Adrenal gland (tissue), 12 donors: ENCODE measurements around the gene S100A5. TPM values are rescaled to one million over a fixed set of nuclear protein-coding genes. Genes with fewer than 3 reads are reported as not detected.

ENCODE experiments used
- DNase-seq, 7 donors: peaks; one replicate each; pipeline ENCODE4 v3.0.0-alpha.2; 2019 to 2020
- H3K27ac ChIP-seq, 5 donors: fragments of 200-600 bp; sonication (generic) in 4 of 5; 1 replicate in 3 of 5; 2 replicates in 2 of 5; pipeline versions ENCODE4 v1.5.1 to v1.8.0; 2016 to 2020; ENCODE audit warnings: mild to moderate bottlenecking in 1 of 5
- H3K27me3 ChIP-seq: fragments of 200-600 bp; 2 replicates; pipeline ENCODE4 v1.8.0; 2021
- H3K36me3 ChIP-seq, 2 donors: fragments of 200-600 bp; replicated peaks in 1 of 2; 1 replicate in 1 of 2; 2 replicates in 1 of 2; pipeline versions ENCODE4 v1.5.1 to v1.8.0; 2018 to 2022
- H3K4me1 ChIP-seq, 2 donors: fragments of 200-600 bp; replicated peaks in 1 of 2; 1 replicate in 1 of 2; 2 replicates in 1 of 2; pipeline versions ENCODE4 v1.5.1 to v1.8.0; 2018 to 2021
- H3K4me3 ChIP-seq, 4 donors: fragments of 200-600 bp; sonication (generic) in 3 of 4; one replicate each; pipeline ENCODE4 v1.5.1; 2016 to 2018
- H3K9me3 ChIP-seq, 3 donors: fragments of 200-600 bp; sonication (generic) in 1 of 3; replicated peaks in 1 of 3; 1 replicate in 2 of 3; 2 replicates in 1 of 3; pipeline versions ENCODE4 v1.5.1 to v1.8.0; 2016 to 2021
- CTCF ChIP-seq, 6 experiments: fragments of 450-650 bp in 4 of 6; fragments of 200-600 bp in 2 of 6; sonication (generic) in 1 of 6; IDR thresholded peaks; 1 replicate in 5 of 6; 2 replicates in 1 of 6; pipeline versions ENCODE4 v1.5.1 to v1.8.0; 2016 to 2021; ENCODE audit warnings: antibody characterized with exemption in 6 of 6, mild to moderate bottlenecking in 2 of 6, moderate library complexity in 1 of 6
- POLR2A ChIP-seq, 2 donors: fragments of 450-650 bp; IDR thresholded peaks; one replicate each; pipeline ENCODE4 v1.6.1; 2017; ENCODE audit warnings: antibody characterized with exemption in 2 of 2, mild to moderate bottlenecking in 2 of 2, moderate library complexity in 1 of 2
- WGBS, 4 donors: extraction: QIAGEN DNeasy Blood & Tissue Kit in 2 of 4; methylation state at CpG; one replicate each; pipeline versions ENCODE4 v1.1.5 to v1.1.7; 2013 to 2017; 5-methylcytosine and 5-hydroxymethylcytosine counted together
- intact Hi-C, 2 donors: fragments of 100-400 bp; cut with DNase I; formaldehyde crosslinking; loops; one replicate each; pipeline versions ENCODE4 v1.14.1 to v1.15.0; 2022 to 2023
- polyA plus RNA-seq, 3 donors: library from polyadenylated mRNA; stranded (reverse); fragments of 200-250 nt in 2 of 3; fragments of 350-450 nt in 1 of 3; fragmentation: Illumina TruSeq in 1 of 3; extraction: RNeasy Lipid Tissue Mini Kit (QIAGEN cat#74804) in 1 of 3; gene quantifications; one replicate each; pipeline ENCODE4 v1.2.3, GENCODE V29; 2013 to 2014
- total RNA-seq, 9 donors: library from RNA; depleted of rRNA in 4 of 9; stranded (reverse); fragments of >200 nt in 4 of 9; fragments of 120-200 nt in 1 of 9; fragmentation: NEBNext Ultra II Directional in 1 of 9; extraction: Animal tissue kit (Norgen Biotek cat#: 25700) in 1 of 9; gene quantifications; one replicate each; pipeline versions ENCODE4 v1.1.0 to v1.2.4, GENCODE V29; 2013 to 2023
- donor health status: healthy with polysubstance abuse.
- donor health status: Bipolar disorder and iron deficiency.
- donor health status: DM: yes; HTN: yes; CAD: no.
- donor health status: DM: no; HTN: no; CAD: no.
- donor health status: DM: no; HTN: no; CAD: no.
- donor health status: DM: yes; HTN: yes; CAD: no.

S100A5 gene
- total and polyA plus RNA-seq, 12 donors, result 0.17 TPM; not detected in 11

- H3K27me3 ChIP-seq, result no peaks in the 10 kb centered on the region
- intact Hi-C loops, result loop anchor here in 1 of 2 donors (2.0 kb wide), 1 partner anchor 60 kb away; no protein-coding TSS in a partner anchor
- H3K4me3 ChIP-seq, result no peak overlapping the region
- H3K27ac ChIP-seq, result no peak overlapping the region
- WGBS, 4 donors, result 87 to 96% (median 90%) methylated on average over 3 of the region's 3 CpGs
- no peaks in the 10 kb centered on the region for H3K9me3 ChIP-seq
- peaks cover 15 to 21% of the 10 kb centered on the region in 2 donors for H3K4me1 ChIP-seq
- no peak for TF ChIP-seq CTCF (IDR thresholded peaks at IDR 0.05)
- no peak for TF ChIP-seq POLR2A (IDR thresholded peaks at IDR 0.05)
- H3K36me3 ChIP-seq, result no peaks in the 10 kb centered on the region
- DNase-seq, result peak in 1 of 7 donors; percentile 45
These were observed 31.7 kb downstream of the S100A5 start for GRCh38 chr1:153509036-153509435.

DNA sequence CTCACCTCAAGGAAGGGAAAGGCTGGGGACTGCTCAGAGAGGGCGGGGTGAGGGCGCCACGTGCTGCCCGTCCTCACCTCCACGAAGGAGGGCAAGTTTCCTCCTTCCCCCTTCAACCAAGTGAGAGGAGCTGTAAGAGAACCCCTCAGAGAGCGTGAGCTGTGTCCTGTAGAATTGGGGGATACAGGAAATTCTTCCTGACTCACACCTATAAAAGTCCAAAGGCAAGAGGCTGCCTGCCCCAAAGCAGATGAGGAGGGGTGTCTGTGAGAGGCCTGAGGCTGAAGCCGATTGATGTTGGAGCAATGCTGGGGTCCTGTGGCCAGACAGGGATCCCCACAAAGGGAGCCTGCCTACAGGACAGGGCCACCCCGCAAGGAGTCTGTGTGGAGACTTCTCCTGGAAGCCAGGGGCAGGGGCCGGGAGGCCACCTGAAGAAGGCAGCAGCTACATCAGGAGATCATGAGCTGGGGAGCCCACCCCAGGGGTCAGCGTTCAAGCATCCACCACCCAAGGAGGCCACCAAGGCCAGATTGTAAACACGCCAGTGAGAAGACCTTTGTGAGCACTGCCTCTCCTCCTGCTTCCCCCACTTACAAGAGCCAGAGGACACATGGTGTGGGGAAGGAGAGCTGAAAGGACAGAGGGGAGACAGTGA lies 32.7 kb downstream of the S100A5 start:
- no peaks in the 10 kb centered on the region for H3K27me3 ChIP-seq
- H3K9me3 ChIP-seq, result no peaks in the 10 kb centered on the region
- 88 to 92% (median 90%) methylated on average over 10 to 11 of the region's 11 CpGs for WGBS, 4 donors
- peaks cover 15 to 21% of the 10 kb centered on the region in 2 donors for H3K4me1 ChIP-seq
- no peak overlapping the region for H3K4me3 ChIP-seq
- H3K27ac ChIP-seq, result peak overlapping the region in 3 of 5 donors; percentile 74 to 96 (median 91)
- intact Hi-C loops, result loop anchor here in 1 of 2 donors (2.0 kb wide), 1 partner anchor 61 kb away; no protein-coding TSS in a partner anchor
- TF ChIP-seq POLR2A (IDR thresholded peaks at IDR 0.05) (no peak), CTCF (IDR thresholded peaks at IDR 0.05) (no peak)
- peak in 1 of 7 donors; percentile 50 for DNase-seq
- H3K36me3 ChIP-seq, result no peaks in the 10 kb centered on the region

DNA sequence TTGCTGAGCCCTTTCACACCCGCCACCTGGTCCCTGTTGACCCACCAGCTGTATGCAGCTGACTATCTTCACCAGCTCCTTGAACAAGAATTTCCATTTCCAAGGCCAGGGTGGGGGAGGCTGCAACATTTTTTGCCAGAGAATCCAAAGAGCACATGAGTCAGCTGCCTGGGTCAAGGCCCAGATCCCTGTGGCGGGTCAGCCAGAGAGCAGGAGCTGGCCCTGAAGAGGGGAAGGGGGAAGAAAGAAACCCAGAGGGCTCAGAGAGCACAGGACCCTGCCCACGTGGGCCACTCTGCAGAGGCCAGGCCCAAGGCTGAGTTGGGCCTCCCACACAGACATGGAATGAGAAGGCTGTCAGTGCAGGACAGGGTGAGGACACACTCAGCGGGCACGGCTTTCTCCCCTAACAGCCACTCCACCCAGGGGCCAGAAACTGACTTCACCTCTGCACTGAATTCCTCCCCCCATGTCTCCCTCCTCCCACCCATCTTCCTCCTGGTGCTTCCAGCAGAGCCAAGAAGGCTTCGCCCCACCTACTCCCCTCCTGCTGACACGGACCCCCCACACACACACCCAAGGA lies 33.8 kb downstream of the S100A5 start:
- WGBS, 4 donors, result 26 to 48% (median 29%) methylated on average over 6 to 7 of the region's 7 CpGs
- DNase-seq, result peak; percentile 86 to 97 (median 95)
- peaks cover 15 to 21% of the 10 kb centered on the region in 2 donors for H3K4me1 ChIP-seq
- H3K27ac ChIP-seq, result peak overlapping the region; percentile 3 to 96 (median 74)
- no peaks in the 10 kb centered on the region for H3K36me3 ChIP-seq
- H3K9me3 ChIP-seq, result no peaks in the 10 kb centered on the region
- TF ChIP-seq CTCF (IDR thresholded peaks at IDR 0.05) (no peak), POLR2A (IDR thresholded peaks at IDR 0.05) (peak in 1 of 2 donors; percentile 78)
- intact Hi-C loops, result no loop called here
- H3K4me3 ChIP-seq, result no peak overlapping the region
- no peaks in the 10 kb centered on the region for H3K27me3 ChIP-seq

DNA sequence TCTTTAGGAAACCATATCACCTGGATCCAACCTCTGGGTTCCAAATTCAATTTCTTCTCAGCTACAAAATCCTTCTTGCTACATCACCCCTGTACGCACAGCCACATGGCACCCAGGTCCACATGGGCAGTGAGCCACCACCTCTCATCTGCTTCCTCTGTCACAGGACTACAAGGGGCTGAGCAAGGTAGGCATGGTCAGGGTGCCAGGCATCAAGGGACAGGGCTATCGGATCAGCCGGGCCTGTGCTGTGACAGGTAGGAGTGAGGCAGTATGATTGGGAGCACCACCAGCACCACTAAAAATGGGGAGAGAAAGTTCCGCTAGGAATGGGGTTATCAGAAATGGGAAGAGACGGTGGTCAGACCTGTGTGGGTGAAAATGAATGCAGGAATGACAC lies 34.3 kb downstream of the S100A5 start:
- intact Hi-C loops, result no loop called here
- TF ChIP-seq CTCF (IDR thresholded peaks at IDR 0.05) (no peak), POLR2A (IDR thresholded peaks at IDR 0.05) (no peak)
- peak in 4 of 7 donors; percentile 30 to 58 (median 37) for DNase-seq
- 48 to 76% (median 68%) methylated on average over 5 of the region's 5 CpGs for WGBS, 4 donors
- H3K4me1 ChIP-seq, result peaks cover 15 to 21% of the 10 kb centered on the region in 2 donors
- H3K27ac ChIP-seq, result peak overlapping the region in 4 of 5 donors; percentile 41 to 96 (median 82)
- no peak overlapping the region for H3K4me3 ChIP-seq
- H3K36me3 ChIP-seq, result no peaks in the 10 kb centered on the region
- H3K9me3 ChIP-seq, result no peaks in the 10 kb centered on the region
- H3K27me3 ChIP-seq, result no peaks in the 10 kb centered on the region
